HepG2 (cell line): Measurements from ENCODE around the gene VKORC1. TPM values are rescaled to one million over a fixed set of nuclear protein-coding genes. Genes with fewer than 3 reads are reported as not detected.

Experiments
- ATAC-seq: fragments of 200-7000 bp; cut with Tn5 transposase; 3 replicates; pipeline ENCODE4 v1.9.1; 2020; ENCODE audit warnings: mild to moderate bottlenecking, moderate library complexity
- BruUV-seq: library from RNA; stranded (reverse); fragments of 400-500 nt; replicated peaks from 2 replicates; lab custom pipeline; 2021; lab: Mats Ljungman, UMichigan
- CTCF ChIA-PET: fragments of 300-600 bp; formaldehyde crosslinking; extraction: SDS; loops from one replicate; lab custom pipeline; 2021; ENCODE audit warnings: low total read pairs, inconsistent platforms, low intra/inter-chr PET ratio; lab: Yijun Ruan, JAX
- POLR2A ChIA-PET: fragments of 350-600 bp; sonication (Branson Sonifier 250); formaldehyde crosslinking; loops from one replicate; lab custom pipeline; 2020; ENCODE audit warnings: antibody characterized with exemption, inconsistent platforms; lab: Yijun Ruan, JAX
- DNase-seq: peaks from one replicate; pipeline ENCODE4 v3.0.0-alpha.2; 2015; ENCODE audit warnings: low spot score
- FAIRE-seq: peaks from 3 replicates; lab custom pipeline; 2011; peaks lifted over from hg19 to GRCh38; lab: Jason Lieb, UNC
- H2AFZ ChIP-seq: one replicate; pipeline ENCODE4 v1.6.1; 2011; ENCODE audit warnings: low read length, inconsistent platforms
- H3K27ac ChIP-seq: fragments of 300-600 bp; 3 replicates; pipeline ENCODE4 v1.8.0; 2011; ENCODE audit warnings: mixed run types, mild to moderate bottlenecking, mixed read lengths, low read length, inconsistent platforms; ENCODE audit not compliant: insufficient read depth; ENCODE audit errors: extremely low read length
- H3K27me3 ChIP-seq, 2 experiments: fragments of 200-600 bp in 1 of 2; 2 replicates in 1 of 2; 3 replicates in 1 of 2; pipeline versions ENCODE4 v1.6.0 to v1.8.0; 2011; ENCODE audit warnings: low read length in 2 of 2, mild to moderate bottlenecking in 2 of 2, moderate library complexity in 2 of 2, inconsistent platforms in 1 of 2; ENCODE audit not compliant: insufficient read depth in 2 of 2, control insufficient read depth in 1 of 2
- H3K36me3 ChIP-seq, 2 experiments: fragments of 200-600 bp in 1 of 2; replicated peaks in 1 of 2; 2 replicates in 1 of 2; 3 replicates in 1 of 2; pipeline versions ENCODE4 v1.5.1 to v1.8.0; 2011; ENCODE audit warnings: low read length in 2 of 2, inconsistent platforms in 1 of 2; ENCODE audit not compliant: insufficient read depth in 2 of 2, control insufficient read depth in 1 of 2
- H3K4me1 ChIP-seq: 2 replicates; pipeline ENCODE4 v1.5.1; 2012; ENCODE audit warnings: low read length, inconsistent platforms; ENCODE audit not compliant: insufficient read depth
- H3K4me2 ChIP-seq: 2 replicates; pipeline ENCODE4 v1.6.0; 2011; ENCODE audit warnings: low read depth, low read length, inconsistent platforms
- H3K4me3 ChIP-seq, 3 experiments: fragments of 200-600 bp in 1 of 3; sonication (generic), shearing (Covaris generic) in 1 of 3; replicated peaks in 1 of 3; 2 replicates each; pipeline ENCODE4 v1.5.1; 2011 to 2016; ENCODE audit warnings: low read length in 3 of 3, inconsistent platforms in 2 of 3, low read depth in 2 of 3, mild to moderate bottlenecking in 2 of 3, control low read depth in 1 of 3, mixed read lengths in 1 of 3; ENCODE audit not compliant: insufficient read depth in 1 of 3
- H3K79me2 ChIP-seq: one replicate; pipeline ENCODE4 v1.6.1; 2011; ENCODE audit warnings: low read length, inconsistent platforms; ENCODE audit not compliant: insufficient read depth
- H3K9ac ChIP-seq: 2 replicates; pipeline ENCODE4 v1.6.0; 2011; ENCODE audit warnings: mild to moderate bottlenecking, low read depth, low read length, inconsistent platforms; ENCODE audit not compliant: insufficient read depth
- H3K9me3 ChIP-seq: 2 replicates; pipeline ENCODE4 v1.5.1; 2012; ENCODE audit warnings: mild to moderate bottlenecking, low read length
- H4K20me1 ChIP-seq: 2 replicates; pipeline ENCODE4 v1.6.0; 2011; ENCODE audit warnings: inconsistent platforms, mild to moderate bottlenecking, low read length, moderate library complexity; ENCODE audit not compliant: insufficient read depth
- CREM ChIP-seq, 2 experiments: sonication (generic) in 1 of 2; formaldehyde crosslinking in 1 of 2; IDR thresholded peaks; 2 replicates each; pipeline versions ENCODE4 v1.4.0 to v1.6.1; 2016 to 2020; ENCODE audit warnings: antibody characterized with exemption in 1 of 2, mild to moderate bottlenecking in 1 of 2, missing genetic modification reagents in 1 of 2
- ETV5 ChIP-seq: IDR thresholded peaks from 2 replicates; pipeline ENCODE4 v1.6.1; 2018; ENCODE audit warnings: missing biosample characterization, missing genetic modification reagents, inconsistent platforms, borderline replicate concordance
- GPBP1L1 ChIP-seq: sonication (generic); formaldehyde crosslinking; IDR thresholded peaks from 2 replicates; pipeline ENCODE4 v1.5.0; 2020; ENCODE audit warnings: mild to moderate bottlenecking, missing genetic modification reagents
- MATR3 ChIP-seq: sonication (generic); formaldehyde crosslinking; IDR thresholded peaks from 2 replicates; pipeline ENCODE4 v1.4.0; 2020; ENCODE audit warnings: missing genetic modification reagents
- NR3C1 ChIP-seq: sonication (generic); formaldehyde crosslinking; IDR thresholded peaks from 2 replicates; pipeline ENCODE4 v1.4.0; 2020; ENCODE audit warnings: missing genetic modification reagents
- POGZ ChIP-seq: sonication (generic); formaldehyde crosslinking; IDR thresholded peaks from 2 replicates; pipeline ENCODE4 v1.4.0; 2020; ENCODE audit warnings: mild to moderate bottlenecking, missing genetic modification reagents
- SUZ12 ChIP-seq: fragments of 150-350 bp; IDR thresholded peaks from 2 replicates; pipeline ENCODE4 v1.6.1; 2014; ENCODE audit warnings: low read depth, low read length
- ZHX1 ChIP-seq: sonication (generic); formaldehyde crosslinking; IDR thresholded peaks from 2 replicates; pipeline ENCODE4 v1.8.1; 2022; ENCODE audit warnings: low read depth, mild to moderate bottlenecking, missing genetic modification reagents
- WGBS: methylation state at CpG from one replicate; pipeline ENCODE4 v1.1.6; 2017; ENCODE audit warnings: low lambda C conversion rate; 5-methylcytosine and 5-hydroxymethylcytosine counted together
- in situ Hi-C: cut with HindIII; loops from 2 replicates; pipeline ENCODE4 v1.10.0; 2017; ENCODE audit warnings: low pct_unique_long_range_greater_than_20kb; ENCODE audit not compliant: extremely low pct_ligation_motif_present
- intact Hi-C: fragments of 100-400 bp; cut with micrococcal nuclease; formaldehyde crosslinking; loops from one replicate; pipeline ENCODE4 v1.10.0; 2022; ENCODE audit not compliant: unreplicated experiment
- polyA plus RNA-seq, 8 experiments: library from polyadenylated mRNA; depleted of rRNA in 3 of 8; stranded (reverse) in 7 of 8; unstranded in 1 of 8; fragments of >200 nt; fragmentation: Illumina TruSeq in 4 of 8; extraction: Trizol in 4 of 8; gene quantifications; 2 replicates each; pipeline versions ENCODE4 v1.2.1 to v1.2.3, GENCODE V29; 2011 to 2016; ENCODE audit warnings: low read depth in 4 of 8, missing spikeins in 1 of 8, mixed read lengths in 1 of 8; ENCODE audit not compliant: insufficient read depth in 1 of 8
- total RNA-seq, 5 experiments: library from RNA; depleted of rRNA; stranded (reverse); fragments of >200 nt; fragmentation: Illumina TruSeq; extraction: Trizol; gene quantifications; 2 replicates each; pipeline ENCODE4 v1.2.3, GENCODE V29; 2016; ENCODE audit warnings: low read depth in 1 of 5
- TF ChIP-seq, protein P1 (sequence below): IDR thresholded peaks from 2 replicates; pipeline ENCODE4 v1.6.1; 2018; ENCODE audit warnings: missing genetic modification reagents, mild to moderate bottlenecking, missing compliant biosample characterization

VKORC1 gene
- total and polyA plus RNA-seq, 2 of the 13 experiments (the other 11 are each of a cell fraction or from before 2014, with no cell fraction given), result 141 to 615 TPM

DNA sequence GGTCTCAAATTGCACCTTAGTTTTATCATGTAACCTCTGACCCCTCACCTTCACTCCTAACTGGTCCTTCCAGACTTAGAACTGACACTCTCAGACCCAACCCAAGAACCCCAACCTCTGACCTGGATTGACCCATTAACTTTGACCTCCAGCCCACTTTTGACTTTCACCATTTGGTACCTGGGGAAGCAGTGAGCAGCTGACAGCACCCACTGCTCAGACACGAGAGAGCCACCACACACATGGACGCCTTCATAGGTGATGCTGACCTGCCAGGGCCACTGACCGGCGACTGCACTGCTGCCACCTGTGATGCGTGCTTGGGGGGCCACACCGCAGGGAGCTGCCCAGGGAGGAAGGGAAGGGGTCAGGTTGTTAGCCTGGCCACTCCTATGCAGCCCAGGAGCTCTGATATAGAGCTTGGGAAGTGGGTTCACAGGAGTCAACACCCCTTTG lies 38.5 kb upstream of the VKORC1 start:
- WGBS, result no CpG with 5 or more reads among the region's 6 CpGs
- Histone ChIP-seq H3K4me2 (no peak overlapping the region), H2AFZ (no peak overlapping the region), H3K9me3 (no peaks in the 10 kb centered on the region), H3K27ac (no peak overlapping the region), H3K36me3 (peaks cover 10 to 12% of the 10 kb centered on the region in 2 experiments; a peak in 4 of 5 replicates), H3K4me1 (peaks cover 31% of the 10 kb centered on the region), H3K4me3 (no peak overlapping the region), H3K9ac (no peak overlapping the region), H3K79me2 (no peaks in the 10 kb centered on the region), H4K20me1 (no peaks in the 10 kb centered on the region)
- FAIRE-seq (no peak), ATAC-seq (no peak), DNase-seq (no peak)
- intact Hi-C loops (no loop called here), in situ Hi-C loops (no loop called here)
- ChIA-PET POLR2A (interaction anchor here (1.2 to 11.4 kb wide), 4 partner anchors 9 to 135 kb away, joined by 3 to 275 read pairs (median 6); partner anchors contain the start of gene KAT8), CTCF (no interaction called here)
- BruUV-seq, result no TSS peak
- TF ChIP-seq ETV5 (CRISPR knock-in tag) (no peak), CREM (IDR thresholded peaks at IDR 0.05) (no peak), CREM (CRISPR knock-in tag; IDR thresholded peaks at IDR 0.05) (no peak), ZHX1 (CRISPR knock-in tag) (no peak), NR3C1 (no peak), POGZ (no peak), GPBP1L1 (CRISPR knock-in tag) (no peak), MATR3 (CRISPR knock-in tag) (no peak), SUZ12 (no peak)
- TF ChIP-seq, protein P1, sequence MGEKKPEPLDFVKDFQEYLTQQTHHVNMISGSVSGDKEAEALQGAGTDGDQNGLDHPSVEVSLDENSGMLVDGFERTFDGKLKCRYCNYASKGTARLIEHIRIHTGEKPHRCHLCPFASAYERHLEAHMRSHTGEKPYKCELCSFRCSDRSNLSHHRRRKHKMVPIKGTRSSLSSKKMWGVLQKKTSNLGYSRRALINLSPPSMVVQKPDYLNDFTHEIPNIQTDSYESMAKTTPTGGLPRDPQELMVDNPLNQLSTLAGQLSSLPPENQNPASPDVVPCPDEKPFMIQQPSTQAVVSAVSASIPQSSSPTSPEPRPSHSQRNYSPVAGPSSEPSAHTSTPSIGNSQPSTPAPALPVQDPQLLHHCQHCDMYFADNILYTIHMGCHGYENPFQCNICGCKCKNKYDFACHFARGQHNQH (CRISPR knock-in tag), result no peak
- TF ChIP-seq, all 625 proteins: peak for 0
- peaks cover 2 to 3% of the 10 kb centered on the region in 2 experiments; a peak in 2 of 5 replicates for H3K27me3 ChIP-seq
